Neural cell (in vitro differentiated cells): ENCODE data around the gene ATP2B1. TPM values are rescaled to one million over a fixed set of nuclear protein-coding genes. Genes with fewer than 3 reads are reported as not detected.

Source experiments
- H2AFZ ChIP-seq: fragments of 200-600, 300-800 bp; sonication (generic), shearing (Covaris generic); 2 replicates; pipeline ENCODE4 v1.6.0; 2014; ENCODE audit warnings: low read depth, mild to moderate bottlenecking, antibody characterized with exemption, low read length, moderate library complexity
- H3F3A ChIP-seq: fragments of 200-600 bp; shearing (Covaris generic); 2 replicates; pipeline ENCODE4 v1.6.1; 2016; ENCODE audit warnings: mild to moderate bottlenecking, moderate library complexity, mixed read lengths, antibody characterized with exemption, low read length; ENCODE audit not compliant: insufficient read depth, poor library complexity, severe bottlenecking
- H3K27ac ChIP-seq: fragments of 200-600, 300-800 bp; sonication (generic), shearing (Covaris generic); 2 replicates; pipeline ENCODE4 v1.5.1; 2014; ENCODE audit warnings: mild to moderate bottlenecking, low read length, moderate library complexity
- H3K27me3 ChIP-seq: fragments of 300-800, 200-600 bp; sonication (generic), shearing (Covaris generic); 2 replicates; pipeline ENCODE4 v1.6.0; 2014; ENCODE audit warnings: mild to moderate bottlenecking, low read depth, low read length, moderate library complexity; ENCODE audit not compliant: insufficient read depth
- H3K36me3 ChIP-seq: fragments of 300-800, 200-600 bp; sonication (generic), shearing (Covaris generic); 2 replicates; pipeline ENCODE4 v1.5.1; 2014; ENCODE audit warnings: mild to moderate bottlenecking, antibody characterized with exemption, low read length, moderate library complexity; ENCODE audit not compliant: insufficient read depth
- H3K4me2 ChIP-seq: fragments of 300-800, 200-600 bp; sonication (generic), shearing (Covaris generic); 2 replicates; pipeline ENCODE4 v1.6.0; 2014; ENCODE audit warnings: mild to moderate bottlenecking, low read length
- H3K4me3 ChIP-seq: fragments of 300-800, 200-600 bp; sonication (generic), shearing (Covaris generic); 2 replicates; pipeline ENCODE4 v1.5.1; 2014; ENCODE audit warnings: mild to moderate bottlenecking, low read length, moderate library complexity
- H3K79me2 ChIP-seq: fragments of 200-600 bp; shearing (Covaris generic); replicated peaks from 2 replicates; pipeline ENCODE4 v1.6.0; 2014; ENCODE audit warnings: mild to moderate bottlenecking, low read length, moderate library complexity; ENCODE audit not compliant: insufficient read depth
- H3K9ac ChIP-seq: fragments of 300-800, 200-600 bp; sonication (generic), shearing (Covaris generic); 2 replicates; pipeline ENCODE4 v1.6.1; 2016; ENCODE audit warnings: mild to moderate bottlenecking, low read length, mixed read lengths
- H3K9me2 ChIP-seq: fragments of 200-600 bp; shearing (Covaris generic); 2 replicates; pipeline ENCODE4 v1.6.1; 2016; ENCODE audit warnings: mild to moderate bottlenecking, low read length, mixed read lengths; ENCODE audit not compliant: insufficient read depth
- H3K9me3 ChIP-seq: fragments of 200-600, 300-800 bp; sonication (generic), shearing (Covaris generic); 2 replicates; pipeline ENCODE4 v1.6.1; 2016; ENCODE audit warnings: mild to moderate bottlenecking, mixed run types, low read length, moderate library complexity, mixed read lengths
- H4K20me1 ChIP-seq: fragments of 200-600 bp; shearing (Covaris generic); 2 replicates; pipeline ENCODE4 v1.6.1; 2016; ENCODE audit warnings: mild to moderate bottlenecking, mixed run types; ENCODE audit not compliant: insufficient read depth
- CTCF ChIP-seq: fragments of 450-650 bp; IDR thresholded peaks from 2 replicates; pipeline ENCODE4 v1.5.1; 2014; ENCODE audit warnings: antibody characterized with exemption, mild to moderate bottlenecking, moderate library complexity; ENCODE audit not compliant: poor library complexity, severe bottlenecking
- EP300 ChIP-seq: fragments of 450-650 bp; conservative IDR thresholded peaks from 2 replicates; pipeline ENCODE4 v1.6.1; 2014; ENCODE audit warnings: antibody characterized with exemption, mild to moderate bottlenecking, moderate library complexity; ENCODE audit not compliant: poor library complexity, severe bottlenecking
- EZH2 ChIP-seq: fragments of 200-600, 300-800 bp; shearing (Covaris generic), sonication (generic); IDR thresholded peaks from 2 replicates; pipeline ENCODE4 v1.6.1; 2014; ENCODE audit warnings: antibody characterized with exemption, low read length, borderline replicate concordance, mild to moderate bottlenecking; ENCODE audit not compliant: insufficient read depth, poor library complexity, severe bottlenecking
- MXI1 ChIP-seq: fragments of 450-650 bp; conservative IDR thresholded peaks from 2 replicates; pipeline ENCODE4 v1.6.1; 2014; ENCODE audit warnings: antibody characterized with exemption, mild to moderate bottlenecking; ENCODE audit not compliant: poor library complexity, severe bottlenecking
- POLR2AphosphoS5 ChIP-seq: IDR thresholded peaks from 2 replicates; pipeline ENCODE4 v1.6.1; 2012
- RAD21 ChIP-seq: fragments of 450-650 bp; conservative IDR thresholded peaks from 2 replicates; pipeline ENCODE4 v1.6.1; 2014; ENCODE audit warnings: antibody characterized with exemption, mild to moderate bottlenecking, moderate library complexity
- REST ChIP-seq: IDR thresholded peaks from 2 replicates; pipeline ENCODE4 v1.6.1; 2012; ENCODE audit warnings: borderline replicate concordance
- SMC3 ChIP-seq: fragments of 450-650 bp; conservative IDR thresholded peaks from 2 replicates; pipeline ENCODE4 v1.6.1; 2014; ENCODE audit warnings: antibody characterized with exemption, mild to moderate bottlenecking, moderate library complexity; ENCODE audit not compliant: poor library complexity
- TAF1 ChIP-seq: IDR thresholded peaks from 2 replicates; pipeline ENCODE4 v1.6.1; 2012; ENCODE audit warnings: low read depth
- polyA plus RNA-seq: library from polyadenylated mRNA; depleted of rRNA; stranded (reverse); fragments of >200 nt; gene quantifications from 2 replicates; pipeline ENCODE4 v1.2.3, GENCODE V29; 2014

The ATP2B1 gene
- polyA plus RNA-seq, 1 donor from 2014 or later: 139 TPM

GRCh38 chr12:89544681-89545184, 163.9 kb downstream of the ATP2B1 start:
- Histone ChIP-seq H3K36me3 (no peaks in the 10 kb centered on the region), H3F3A (no peaks in the 10 kb centered on the region), H3K27ac (no peak overlapping the region), H3K9ac (no peak overlapping the region), H4K20me1 (no peaks in the 10 kb centered on the region), H3K9me2 (no peaks in the 10 kb centered on the region), H2AFZ (no peak overlapping the region), H3K4me3 (no peak overlapping the region), H3K9me3 (no peaks in the 10 kb centered on the region), H3K27me3 (no peaks in the 10 kb centered on the region), H3K79me2 (no peaks in the 10 kb centered on the region), H3K4me2 (no peak overlapping the region)
- no peak for TF ChIP-seq MXI1
- TF ChIP-seq POLR2AphosphoS5: no peak
- no peak for TF ChIP-seq RAD21
- TF ChIP-seq REST: no peak
- no peak for TF ChIP-seq EP300

GRCh38 chr12:89544022-89544421, 164.6 kb downstream of the ATP2B1 start:
- TF ChIP-seq REST (no peak), POLR2AphosphoS5 (no peak), TAF1 (no peak), SMC3 (no peak), EZH2 (no peak), CTCF (no peak), EP300 (no peak), MXI1 (no peak), RAD21 (no peak)
- no peaks in the 10 kb centered on the region for H4K20me1 ChIP-seq
- no peaks in the 10 kb centered on the region for H3K9me3 ChIP-seq
- H2AFZ ChIP-seq: no peak overlapping the region
- H3K9me2 ChIP-seq: no peaks in the 10 kb centered on the region
- H3K27ac ChIP-seq: no peak overlapping the region
- H3F3A ChIP-seq: no peaks in the 10 kb centered on the region
- H3K79me2 ChIP-seq: no peaks in the 10 kb centered on the region
- no peaks in the 10 kb centered on the region for H3K36me3 ChIP-seq
- H3K4me2 ChIP-seq: no peak overlapping the region
- no peak overlapping the region for H3K4me3 ChIP-seq
- H3K9ac ChIP-seq: no peak overlapping the region
- no peaks in the 10 kb centered on the region for H3K27me3 ChIP-seq
